Neuronal stem cell (in vitro differentiated cells): ENCODE data around the gene UHRF2.

Source experiments
- DNase-seq: peaks from one replicate; pipeline ENCODE4 v3.0.0-alpha.2; 2013; ENCODE audit warnings: low spot score
- H2AFZ ChIP-seq: one replicate; pipeline ENCODE4 v1.6.1; 2013; ENCODE audit warnings: mild to moderate bottlenecking, low read length, inconsistent platforms
- H2AK5ac ChIP-seq: 2 replicates; pipeline ENCODE4 v1.6.1; 2013; ENCODE audit warnings: low read depth, mild to moderate bottlenecking, inconsistent platforms, low read length, moderate library complexity, mixed read lengths
- H2BK120ac ChIP-seq: 2 replicates; pipeline ENCODE4 v1.6.1; 2013; ENCODE audit warnings: low read depth, mild to moderate bottlenecking, inconsistent platforms, low read length, moderate library complexity, mixed read lengths
- H2BK12ac ChIP-seq: one replicate; pipeline ENCODE4 v1.6.1; 2013; ENCODE audit warnings: low read length, inconsistent platforms
- H2BK15ac ChIP-seq: 2 replicates; pipeline ENCODE4 v1.6.1; 2013; ENCODE audit warnings: mild to moderate bottlenecking, low read length, inconsistent platforms, mixed read lengths
- H2BK5ac ChIP-seq: one replicate; pipeline ENCODE4 v1.6.1; 2013; ENCODE audit warnings: inconsistent platforms, mild to moderate bottlenecking, low read length, moderate library complexity
- H3K14ac ChIP-seq: one replicate; pipeline ENCODE4 v1.6.1; 2013; ENCODE audit warnings: low read length, inconsistent platforms
- H3K18ac ChIP-seq: 2 replicates; pipeline ENCODE4 v1.6.1; 2013; ENCODE audit warnings: low read length, inconsistent platforms
- H3K23ac ChIP-seq: 2 replicates; pipeline ENCODE4 v1.6.1; 2013; ENCODE audit warnings: low read depth, mild to moderate bottlenecking, mixed read lengths, low read length, inconsistent platforms; ENCODE audit not compliant: poor library complexity
- H3K27ac ChIP-seq: replicated peaks from 3 replicates; pipeline ENCODE4 v1.5.1; 2013; ENCODE audit warnings: low read length, inconsistent platforms
- H3K27me3 ChIP-seq, 3 experiments: 2 replicates each; pipeline ENCODE4 v1.6.1; 2013; ENCODE audit warnings: low read length in 3 of 3, mild to moderate bottlenecking in 2 of 3, inconsistent platforms in 1 of 3, low read depth in 1 of 3, mixed read lengths in 1 of 3, moderate library complexity in 1 of 3; ENCODE audit not compliant: control insufficient read depth in 3 of 3, insufficient read depth in 3 of 3
- H3K36me3 ChIP-seq, 2 donors: replicated peaks in 1 of 2; 2 replicates each; pipeline ENCODE4 v1.6.1; 2013; ENCODE audit warnings: low read length in 2 of 2; ENCODE audit not compliant: control insufficient read depth in 2 of 2, insufficient read depth in 2 of 2
- H3K4ac ChIP-seq: 2 replicates; pipeline ENCODE4 v1.6.1; 2013; ENCODE audit warnings: inconsistent platforms, mild to moderate bottlenecking, low read length, moderate library complexity
- H3K4me1 ChIP-seq, 2 donors: 1 replicate in 1 of 2; 2 replicates in 1 of 2; pipeline ENCODE4 v1.6.1; 2013; ENCODE audit warnings: low read length in 2 of 2, low read depth in 1 of 2; ENCODE audit not compliant: control insufficient read depth in 2 of 2, insufficient read depth in 1 of 2
- H3K4me2 ChIP-seq: one replicate; pipeline ENCODE4 v1.6.1; 2013; ENCODE audit warnings: mild to moderate bottlenecking, low read length, inconsistent platforms; ENCODE audit not compliant: insufficient read depth, poor library complexity, severe bottlenecking
- H3K4me3 ChIP-seq, 2 donors: 2 replicates each; pipeline ENCODE4 v1.5.1; 2013; ENCODE audit warnings: low read length in 2 of 2, mild to moderate bottlenecking in 2 of 2, inconsistent platforms in 1 of 2, moderate library complexity in 1 of 2
- H3K79me1 ChIP-seq: one replicate; pipeline ENCODE4 v1.6.1; 2013; ENCODE audit warnings: low read depth, mild to moderate bottlenecking, inconsistent platforms, low read length, moderate library complexity
- H3K9ac ChIP-seq: one replicate; pipeline ENCODE4 v1.6.1; 2013; ENCODE audit warnings: mild to moderate bottlenecking, low read depth, low read length, inconsistent platforms; ENCODE audit not compliant: poor library complexity
- H3K9me3 ChIP-seq, 2 donors: replicated peaks in 1 of 2; 2 replicates each; pipeline versions ENCODE3 to v1.6.1; 2013; ENCODE audit warnings: low read length in 2 of 2, mild to moderate bottlenecking in 2 of 2, inconsistent platforms in 1 of 2, low read depth in 1 of 2, mixed read lengths in 1 of 2, moderate library complexity in 1 of 2; ENCODE audit not compliant: control insufficient read depth in 2 of 2, insufficient read depth in 1 of 2
- H4K8ac ChIP-seq: one replicate; pipeline ENCODE4 v1.6.1; 2013; ENCODE audit warnings: low read depth, mild to moderate bottlenecking, inconsistent platforms, low read length, moderate library complexity
- H4K91ac ChIP-seq: one replicate; pipeline ENCODE4 v1.6.1; 2013; ENCODE audit warnings: low read length, low read depth, mild to moderate bottlenecking, inconsistent platforms; ENCODE audit not compliant: poor library complexity
- WGBS, 2 donors: extraction: QIAGEN DNeasy Blood & Tissue Kit; methylation state at CpG; one replicate each; pipeline ENCODE4 v1.1.7; 2013; ENCODE audit warnings: missing lambda C conversion rate in 2 of 2, mixed read lengths in 1 of 2; ENCODE audit not compliant: insufficient read length in 2 of 2, insufficient replicate concordance in 1 of 2; ENCODE audit errors: extremely low coverage in 2 of 2; 5-methylcytosine and 5-hydroxymethylcytosine counted together

The UHRF2 gene

GRCh38 chr9:6461619-6462018 is 48.6 kb downstream of the UHRF2 start:
- Histone ChIP-seq H3K18ac (no peak overlapping the region), H2BK120ac (no peak overlapping the region), H2BK12ac (no peak overlapping the region), H3K4ac (no peak overlapping the region), H3K4me3 (no peak overlapping the region), H3K14ac (no peak overlapping the region), H3K79me1 (peaks cover 2% of the 10 kb centered on the region), H4K91ac (no peak overlapping the region), H2AFZ (no peak overlapping the region), H3K9ac (no peak overlapping the region), H3K9me3 (no peaks in the 10 kb centered on the region), H3K23ac (no peak overlapping the region), H3K27ac (no peak overlapping the region), H3K36me3 (peaks cover 2 to 77% of the 10 kb centered on the region in 2 donors), H2BK15ac (no peak overlapping the region), H3K4me1 (no peaks in the 10 kb centered on the region), H3K27me3 (no peaks in the 10 kb centered on the region), H3K4me2 (no peak overlapping the region), H2AK5ac (no peak overlapping the region), H4K8ac (no peak overlapping the region), H2BK5ac (no peak overlapping the region)
- WGBS, 2 donors, result no CpG with 5 or more reads among the region's 3 CpGs
- no peak for DNase-seq

GRCh38 chr9:6467006-6467625 is 54.1 kb downstream of the UHRF2 start:
- H3K4ac ChIP-seq, result no peak overlapping the region
- H2BK15ac ChIP-seq, result no peak overlapping the region
- no peak overlapping the region for H3K9ac ChIP-seq
- no peak overlapping the region for H3K27ac ChIP-seq
- H2AFZ ChIP-seq, result no peak overlapping the region
- H2BK12ac ChIP-seq, result no peak overlapping the region
- H3K9me3 ChIP-seq, result no peaks in the 10 kb centered on the region
- no peak overlapping the region for H3K4me3 ChIP-seq
- no peaks in the 10 kb centered on the region for H3K4me1 ChIP-seq
- H3K23ac ChIP-seq, result no peak overlapping the region
- no peak overlapping the region for H3K14ac ChIP-seq
- no peak overlapping the region for H2AK5ac ChIP-seq
- H2BK5ac ChIP-seq, result no peak overlapping the region
- H3K79me1 ChIP-seq, result peaks cover 2% of the 10 kb centered on the region
- H2BK120ac ChIP-seq, result no peak overlapping the region
- peaks cover 0 to 80% of the 10 kb centered on the region in 2 donors for H3K36me3 ChIP-seq
- H4K8ac ChIP-seq, result no peak overlapping the region
- H3K27me3 ChIP-seq, result no peaks in the 10 kb centered on the region
- H3K18ac ChIP-seq, result no peak overlapping the region
- no peak overlapping the region for H3K4me2 ChIP-seq
- H4K91ac ChIP-seq, result no peak overlapping the region
- DNase-seq, result no peak
- WGBS, 2 donors, result no CpG with 5 or more reads among the region's 6 CpGs

- H3K27ac ChIP-seq, result no peak overlapping the region
- no peak overlapping the region for H3K4ac ChIP-seq
- no peak overlapping the region for H3K18ac ChIP-seq
- no peak overlapping the region for H2BK12ac ChIP-seq
- no peak overlapping the region for H4K91ac ChIP-seq
- H2BK120ac ChIP-seq, result no peak overlapping the region
- H2AFZ ChIP-seq, result no peak overlapping the region
- no peak for DNase-seq
- no peaks in the 10 kb centered on the region for H3K4me1 ChIP-seq
- H3K4me3 ChIP-seq, result no peak overlapping the region
- H2BK5ac ChIP-seq, result no peak overlapping the region
- no peaks in the 10 kb centered on the region for H3K79me1 ChIP-seq
- H3K36me3 ChIP-seq, result peaks cover 0 to 70% of the 10 kb centered on the region in 2 donors
- WGBS, 2 donors, result no CpG with 5 or more reads among the region's 2 CpGs
- no peaks in the 10 kb centered on the region for H3K27me3 ChIP-seq
- no peaks in the 10 kb centered on the region for H3K9me3 ChIP-seq
- no peak overlapping the region for H3K14ac ChIP-seq
- no peak overlapping the region for H4K8ac ChIP-seq
- H3K23ac ChIP-seq, result no peak overlapping the region
- no peak overlapping the region for H2BK15ac ChIP-seq
- H2AK5ac ChIP-seq, result no peak overlapping the region
- no peak overlapping the region for H3K9ac ChIP-seq
- H3K4me2 ChIP-seq, result no peak overlapping the region
These were observed 58.3 kb downstream of the UHRF2 start for GRCh38 chr9:6471231-6471850.

- H3K27me3 ChIP-seq, result no peaks in the 10 kb centered on the region
- H4K8ac ChIP-seq, result no peak overlapping the region
- H2BK5ac ChIP-seq, result no peak overlapping the region
- H3K4ac ChIP-seq, result no peak overlapping the region
- peaks cover 2 to 68% of the 10 kb centered on the region in 2 donors for H3K36me3 ChIP-seq
- no peak overlapping the region for H3K18ac ChIP-seq
- H3K9ac ChIP-seq, result no peak overlapping the region
- no peak overlapping the region for H2BK12ac ChIP-seq
- H3K27ac ChIP-seq, result no peak overlapping the region
- no peaks in the 10 kb centered on the region for H3K9me3 ChIP-seq
- no peak overlapping the region for H2BK15ac ChIP-seq
- no peak overlapping the region for H3K23ac ChIP-seq
- H3K4me3 ChIP-seq, result no peak overlapping the region
- WGBS, 2 donors, result no CpG with 5 or more reads among the region's 2 CpGs
- H3K79me1 ChIP-seq, result no peaks in the 10 kb centered on the region
- H3K4me1 ChIP-seq, result no peaks in the 10 kb centered on the region
- H4K91ac ChIP-seq, result no peak overlapping the region
- no peak overlapping the region for H2AFZ ChIP-seq
- no peak for DNase-seq
- H2AK5ac ChIP-seq, result no peak overlapping the region
- no peak overlapping the region for H2BK120ac ChIP-seq
- H3K14ac ChIP-seq, result no peak overlapping the region
- H3K4me2 ChIP-seq, result no peak overlapping the region
These were observed 60.2 kb downstream of the UHRF2 start for GRCh38 chr9:6473151-6473550.
